ENCODE data around the gene OSBPL10. TPM values are rescaled to one million over a fixed set of nuclear protein-coding genes. Genes with fewer than 3 reads are reported as not detected.

The OSBPL10 gene
- total and polyA plus RNA-seq, 2 donors (not counting 1 experiment from before 2014, with no cell fraction given): 88.5 to 310 TPM

GRCh38 chr3:31918179-31919150 is 62.6 kb downstream of the OSBPL10 start:
- Mint-ChIP-seq H3K4me3 (peak overlapping the region; percentile 74), H3K27me3 (no peaks in the 10 kb centered on the region), H3K9me3 (ENCODE audit: insufficient read depth) (peaks cover 7% of the 10 kb centered on the region), H3K27ac (peak overlapping the region; percentile 91), H3K4me1 (peaks cover 80% of the 10 kb centered on the region)
- Histone ChIP-seq H3K9ac (ENCODE audit: low read length) (peak overlapping the region; percentile 38), H4K20me1 (ENCODE audit: control insufficient read depth, insufficient read depth, low read length, poor library complexity, severe bottlenecking) (peaks cover 13% of the 10 kb centered on the region), H3K4me2 (replicated peaks; ENCODE audit: low read depth, low read length, poor library complexity, severe bottlenecking) (peak overlapping the region; percentile 68), H3K36me3 (replicated peaks in 1 of 2; ENCODE audit: control extremely low read depth in 1 of 2, control insufficient read depth in 1 of 2, extremely low read depth in 1 of 2, insufficient read depth in 2 of 2, low read length in 1 of 2) (peaks cover 9 to 32% of the 10 kb centered on the region in 2 experiments), H3K4me1 (ENCODE audit: control insufficient read depth in 2 of 2, insufficient read depth in 2 of 2, low read length in 2 of 2) (peaks cover 45 to 55% of the 10 kb centered on the region in 2 donors), H2AFZ (ENCODE audit: insufficient read depth, low read depth, low read length, poor library complexity, severe bottlenecking) (no peak overlapping the region), H3K9me3 (ENCODE audit: control extremely low read depth in 1 of 3, control insufficient read depth in 2 of 3, insufficient read depth in 1 of 3, low read length in 2 of 3) (peaks cover 0 to 6% (median 4%) of the 10 kb centered on the region in 3 donors), H3K79me2 (ENCODE audit: control insufficient read depth, insufficient read depth, low read length) (peaks cover 90% of the 10 kb centered on the region), H3K27me3 (replicated peaks in 1 of 4; ENCODE audit: control extremely low read depth in 1 of 4, control insufficient read depth in 3 of 4, insufficient read depth in 4 of 4, low read length in 3 of 4) (no peaks in the 10 kb centered on the region), H3K4me3 (ENCODE audit: control extremely low read depth in 1 of 5, extremely low read depth in 1 of 5, insufficient read depth in 1 of 5, low read depth in 2 of 5, low read length in 4 of 5) (peak overlapping the region in 1 of 5 experiments; percentile 9), H3K27ac (ENCODE audit: low read length in 2 of 2) (peak overlapping the region; percentile 45 to 79)
- ATAC-seq (ENCODE audit: low read depth): peak; percentile 64
- peak; percentile 46 for DNase-seq
- 79% methylated on average over 4 of the region's 5 CpGs for WGBS (ENCODE audit: insufficient coverage)
- CTCF ChIA-PET: interaction anchor here (1.1 to 2.0 kb wide), 5 partner anchors 10 to 63 kb away, joined by 3 to 6 read pairs (median 5); partner anchors contain the start of genes OSBPL10 and ZNF860
- intact Hi-C loops (cut with micrococcal nuclease): loop anchor here (1.0 to 10.0 kb wide), 8 partner anchors 9 to 384 kb away; partner anchors contain the start of genes GPD1L, OSBPL10, STT3B and ZNF860
- no peak for TF ChIP-seq EZH2 (IDR thresholded peaks at IDR 0.05; ENCODE audit: borderline replicate concordance, insufficient read depth, low read depth, low read length, poor library complexity, severe bottlenecking)
- TF ChIP-seq, protein P1, sequence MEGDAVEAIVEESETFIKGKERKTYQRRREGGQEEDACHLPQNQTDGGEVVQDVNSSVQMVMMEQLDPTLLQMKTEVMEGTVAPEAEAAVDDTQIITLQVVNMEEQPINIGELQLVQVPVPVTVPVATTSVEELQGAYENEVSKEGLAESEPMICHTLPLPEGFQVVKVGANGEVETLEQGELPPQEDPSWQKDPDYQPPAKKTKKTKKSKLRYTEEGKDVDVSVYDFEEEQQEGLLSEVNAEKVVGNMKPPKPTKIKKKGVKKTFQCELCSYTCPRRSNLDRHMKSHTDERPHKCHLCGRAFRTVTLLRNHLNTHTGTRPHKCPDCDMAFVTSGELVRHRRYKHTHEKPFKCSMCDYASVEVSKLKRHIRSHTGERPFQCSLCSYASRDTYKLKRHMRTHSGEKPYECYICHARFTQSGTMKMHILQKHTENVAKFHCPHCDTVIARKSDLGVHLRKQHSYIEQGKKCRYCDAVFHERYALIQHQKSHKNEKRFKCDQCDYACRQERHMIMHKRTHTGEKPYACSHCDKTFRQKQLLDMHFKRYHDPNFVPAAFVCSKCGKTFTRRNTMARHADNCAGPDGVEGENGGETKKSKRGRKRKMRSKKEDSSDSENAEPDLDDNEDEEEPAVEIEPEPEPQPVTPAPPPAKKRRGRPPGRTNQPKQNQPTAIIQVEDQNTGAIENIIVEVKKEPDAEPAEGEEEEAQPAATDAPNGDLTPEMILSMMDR (IDR thresholded peaks at IDR 0.05): no peak
- POLR2A ChIA-PET: interaction anchor here (0.6 to 2.2 kb wide), 3 partner anchors 28 to 48 kb away, joined by 3 to 6 read pairs (median 3); no protein-coding TSS in a partner anchor

Data from B cell (primary cell).